Kidney (tissue), 14 donors: ENCODE data around the gene UCP3. TPM values are rescaled to one million over a fixed set of nuclear protein-coding genes. Genes with fewer than 3 reads are reported as not detected.

Source experiments
- DNase-seq, 5 donors: peaks; one replicate each; pipeline ENCODE4 v3.0.0-alpha.2; 2013 to 2020
- FAIRE-seq: peaks from 2 replicates; lab custom pipeline; 2012; peaks lifted over from hg19 to GRCh38; lab: Jason Lieb, UNC
- H3K27ac ChIP-seq, 2 donors: one replicate each; pipeline ENCODE4 v1.7.0; 2013; ENCODE audit warnings: low read depth in 2 of 2, low read length in 2 of 2, inconsistent platforms in 1 of 2
- H3K27me3 ChIP-seq: one replicate; pipeline ENCODE4 v1.7.1; 2013; ENCODE audit warnings: low read length, inconsistent platforms; ENCODE audit not compliant: control insufficient read depth, insufficient read depth
- H3K36me3 ChIP-seq, 3 donors: one replicate each; pipeline versions ENCODE4 v1.7.0 to v1.7.1; 2013; ENCODE audit warnings: low read length in 3 of 3, control low read depth in 1 of 3, inconsistent platforms in 1 of 3; ENCODE audit not compliant: insufficient read depth in 3 of 3, control insufficient read depth in 2 of 3
- H3K4me1 ChIP-seq, 3 donors: one replicate each; pipeline versions ENCODE4 v1.7.0 to v1.7.1; 2013; ENCODE audit warnings: low read length in 3 of 3, inconsistent platforms in 1 of 3, low read depth in 1 of 3; ENCODE audit not compliant: control insufficient read depth in 2 of 3, insufficient read depth in 2 of 3
- H3K4me3 ChIP-seq, 3 donors: one replicate each; pipeline versions ENCODE4 v1.7.0 to v1.8.1; 2013; ENCODE audit warnings: low read length in 3 of 3, control low read depth in 1 of 3, inconsistent platforms in 1 of 3
- H3K9ac ChIP-seq, 3 donors: one replicate each; pipeline versions ENCODE4 v1.7.0 to v1.7.1; 2013; ENCODE audit warnings: low read length in 3 of 3, control low read depth in 1 of 3, inconsistent platforms in 1 of 3
- H3K9me3 ChIP-seq, 3 donors: one replicate each; pipeline versions ENCODE4 v1.7.0 to v1.7.1; 2013; ENCODE audit warnings: low read length in 3 of 3, control low read depth in 1 of 3, inconsistent platforms in 1 of 3; ENCODE audit not compliant: control insufficient read depth in 2 of 3, insufficient read depth in 1 of 3
- CTCF ChIP-seq: IDR thresholded peaks from 3 replicates; pipeline ENCODE4 v1.5.1; 2012; ENCODE audit warnings: mild to moderate bottlenecking, moderate library complexity, borderline replicate concordance; ENCODE audit not compliant: insufficient read depth; ENCODE audit errors: extremely low read depth
- intact Hi-C: fragments of 100-400 bp; cut with DNase I; formaldehyde crosslinking; loops from one replicate; pipeline ENCODE4 v1.11.1; 2022
- polyA plus RNA-seq: library from polyadenylated mRNA; stranded (reverse); fragments of 350-450 nt; fragmentation: Illumina TruSeq; extraction: RNeasy Lipid Tissue Mini Kit (QIAGEN cat#74804); gene quantifications from one replicate; pipeline ENCODE4 v1.2.3, GENCODE V29; 2014; ENCODE audit warnings: low read depth, low replicate concordance; ENCODE audit not compliant: insufficient read depth
- total RNA-seq: library from RNA; stranded (reverse); fragmentation: NEBNext Ultra II Directional; extraction: Animal tissue kit (Norgen Biotek cat#: 25700); gene quantifications from one replicate; pipeline ENCODE4 v1.2.1, GENCODE V29; 2021
- donor health status: control.
- donor health status: control.
- donor health status: control.
- donor health status: control.
- donor health status: control.
- donor health status: DM: yes; HTN: yes; CAD: no.
- donor health status: Normal renal cell carcinoma (clear cell type).

UCP3 gene
- total and polyA plus RNA-seq, 2 donors from 2014 or later: 0.28 to 4.0 TPM

- H3K4me3 ChIP-seq: no peak overlapping the region
- FAIRE-seq (no peak), DNase-seq (peak in 2 of 5 donors; percentile 21 to 41)
- no peaks in the 10 kb centered on the region for H3K9me3 ChIP-seq
- intact Hi-C loops: no loop called here
- no peak overlapping the region for H3K27ac ChIP-seq
- H3K4me1 ChIP-seq: no peaks in the 10 kb centered on the region
- H3K36me3 ChIP-seq: peaks cover 0 to 4% (median 0%) of the 10 kb centered on the region in 3 donors
- H3K27me3 ChIP-seq: no peaks in the 10 kb centered on the region
- TF ChIP-seq CTCF: no peak
- no peak overlapping the region for H3K9ac ChIP-seq
Measured at GRCh38 chr11:73972620-73973449, 36.0 kb downstream of the UCP3 start.

- H3K4me3 ChIP-seq: no peak overlapping the region
- H3K27me3 ChIP-seq: no peaks in the 10 kb centered on the region
- H3K27ac ChIP-seq: no peak overlapping the region
- no peaks in the 10 kb centered on the region for H3K9me3 ChIP-seq
- H3K9ac ChIP-seq: no peak overlapping the region
- DNase-seq: peak in 1 of 5 donors; percentile 2
- intact Hi-C loops: no loop called here
- peaks cover 0 to 4% (median 0%) of the 10 kb centered on the region in 3 donors for H3K36me3 ChIP-seq
- no peak for TF ChIP-seq CTCF
- H3K4me1 ChIP-seq: no peaks in the 10 kb centered on the region
- no peak for FAIRE-seq
Measured at GRCh38 chr11:73972187-73972586, 36.7 kb downstream of the UCP3 start.

- no peaks in the 10 kb centered on the region for H3K27me3 ChIP-seq
- FAIRE-seq (no peak), DNase-seq (peak in 2 of 5 donors; percentile 26 to 34)
- H3K9ac ChIP-seq: no peak overlapping the region
- no peaks in the 10 kb centered on the region for H3K4me1 ChIP-seq
- intact Hi-C loops: no loop called here
- no peaks in the 10 kb centered on the region for H3K9me3 ChIP-seq
- H3K27ac ChIP-seq: no peak overlapping the region
- no peaks in the 10 kb centered on the region for H3K36me3 ChIP-seq
- H3K4me3 ChIP-seq: no peak overlapping the region
- TF ChIP-seq CTCF: no peak
Measured at GRCh38 chr11:73971175-73971719, 37.6 kb downstream of the UCP3 start.
